ENCODE measurements around the gene KRT35. TPM values are rescaled to one million over a fixed set of nuclear protein-coding genes. Genes with fewer than 3 reads are reported as not detected.

Gene KRT35

Small RNA genes within 50 kb of the gene (small RNA-seq; reads per million reads assigned to genes)
- not detected for gene RNU2-32P (ENCODE audit: insufficient read depth)
